NOMO-1 (cell line): ENCODE data around the gene TNRC6B.
"Not testable (repeated sequence)": the region's sequence is repeated elsewhere in the genome, so short reads cannot be mapped to it uniquely, and the experiment has no call there.

ENCODE experiments used
- DNase-seq, 2 experiments: peaks; one replicate each; lab custom pipeline; 2025; ENCODE audit not compliant: unreplicated experiment in 2 of 2; lab: John Stamatoyannopoulos, UW

TNRC6B gene

GRCh38 chr22:40346185-40347118 is 168.7 kb downstream of the TNRC6B start, which contains the start of gene ADSL:
Gene ADSL, plus strand, starts transcription at chr22:40346500. Its CDS starts 59 bp downstream, at chr22:40346559.
- peak; percentile 78 to 87 for DNase-seq

- no peak for DNase-seq
These were observed 169.6 kb downstream of the TNRC6B start for GRCh38 chr22:40347300-40347699.

- DNase-seq, result peak; percentile 7 to 59
These were observed 170.4 kb downstream of the TNRC6B start for GRCh38 chr22:40348025-40348658.

GRCh38 chr22:40352763-40353162 is 175.0 kb downstream of the TNRC6B start:
- no peak for DNase-seq

GRCh38 chr22:40361100-40361499 is 183.4 kb downstream of the TNRC6B start:
- no peak for DNase-seq

GRCh38 chr22:40363059-40363458 is 185.3 kb downstream of the TNRC6B start:
- DNase-seq, result no peak

- no peak for DNase-seq
These were observed 186.7 kb downstream of the TNRC6B start for GRCh38 chr22:40364431-40364830.

- DNase-seq, result no peak
These were observed 188.3 kb downstream of the TNRC6B start for GRCh38 chr22:40366068-40366467.

GRCh38 chr22:40367342-40367741 is 189.6 kb downstream of the TNRC6B start:
- DNase-seq, result no peak

GRCh38 chr22:40368016-40368415 is 190.3 kb downstream of the TNRC6B start:
- no peak for DNase-seq

- DNase-seq, result no peak
These were observed 191.1 kb downstream of the TNRC6B start for GRCh38 chr22:40368836-40369235.

- DNase-seq, result no peak
These were observed 196.8 kb downstream of the TNRC6B start for GRCh38 chr22:40374567-40374966.

- no peak for DNase-seq
These were observed 198.4 kb downstream of the TNRC6B start for GRCh38 chr22:40376149-40376548.

- DNase-seq, result no peak
These were observed 200.2 kb downstream of the TNRC6B start for GRCh38 chr22:40377931-40378330.

- not testable (repeated sequence) for DNase-seq
These were observed 200.7 kb downstream of the TNRC6B start for GRCh38 chr22:40378448-40378847.

- no peak for DNase-seq
These were observed 203.7 kb downstream of the TNRC6B start for GRCh38 chr22:40381461-40381860.

- no peak for DNase-seq
These were observed 206.2 kb downstream of the TNRC6B start for GRCh38 chr22:40383905-40384304.

GRCh38 chr22:40385036-40385782 is 207.5 kb downstream of the TNRC6B start:
- peak; percentile 70 to 89 for DNase-seq
